Measurements from ENCODE around the gene GNG5.
"Not testable (repeated sequence)": the region's sequence is repeated elsewhere in the genome, so short reads cannot be mapped to it uniquely, and the experiment has no call there.

Gene GNG5

GRCh38 chr1:84506002-84506728 lies at the start of gene GNG5, which contains the start of gene SPATA1:
Gene GNG5 (minus strand): TSS chr1:84506581. CDS start chr1:84506091, 490 bp downstream.
Gene SPATA1 (plus strand): TSS chr1:84506386. CDS start chr1:84516360, 9,974 bp downstream.
- peak; percentile 92 for DNase-seq (ENCODE audit: low spot score)

DNA sequence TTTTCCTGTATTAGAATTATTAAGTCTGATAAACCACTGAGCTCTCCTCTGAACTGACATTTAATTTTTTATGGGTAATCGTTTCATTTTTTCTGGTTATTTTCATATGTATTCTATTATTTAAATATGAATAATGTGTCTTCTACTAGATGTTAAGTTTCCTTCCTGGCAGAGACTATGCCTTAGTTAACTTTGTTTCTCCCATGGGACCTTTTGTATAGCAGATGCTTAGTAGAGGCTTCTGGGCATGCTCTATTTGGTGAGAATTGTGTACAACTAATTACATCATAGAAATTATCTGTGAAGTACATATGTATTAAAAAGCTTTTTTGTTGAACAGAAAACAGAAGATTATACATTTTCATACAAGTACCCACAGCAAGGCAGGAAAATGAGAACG lies 44.4 kb upstream of the GNG5 start:
- no peak for DNase-seq (ENCODE audit: low spot score)

DNA sequence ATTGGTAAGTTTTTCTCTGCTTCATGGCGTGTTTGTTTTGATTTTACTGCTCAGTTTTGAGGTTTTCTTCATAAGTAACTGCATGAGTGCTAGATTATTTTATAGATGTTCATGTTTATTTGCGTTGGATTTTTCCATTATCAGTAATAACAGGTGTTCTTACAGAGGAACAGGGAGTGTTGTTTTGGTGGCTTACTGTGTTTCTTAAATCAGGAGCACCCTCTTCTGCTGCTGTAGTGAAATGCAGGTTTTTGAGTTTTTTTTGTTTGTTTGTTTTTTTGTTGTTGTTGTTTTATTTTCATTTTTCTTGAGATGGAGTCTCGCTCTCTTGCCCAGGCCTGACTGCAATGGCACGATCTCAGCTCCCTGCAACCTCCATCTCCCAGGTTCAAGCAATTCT lies 35.3 kb upstream of the GNG5 start:
- no peak for DNase-seq (ENCODE audit: low spot score)

DNA sequence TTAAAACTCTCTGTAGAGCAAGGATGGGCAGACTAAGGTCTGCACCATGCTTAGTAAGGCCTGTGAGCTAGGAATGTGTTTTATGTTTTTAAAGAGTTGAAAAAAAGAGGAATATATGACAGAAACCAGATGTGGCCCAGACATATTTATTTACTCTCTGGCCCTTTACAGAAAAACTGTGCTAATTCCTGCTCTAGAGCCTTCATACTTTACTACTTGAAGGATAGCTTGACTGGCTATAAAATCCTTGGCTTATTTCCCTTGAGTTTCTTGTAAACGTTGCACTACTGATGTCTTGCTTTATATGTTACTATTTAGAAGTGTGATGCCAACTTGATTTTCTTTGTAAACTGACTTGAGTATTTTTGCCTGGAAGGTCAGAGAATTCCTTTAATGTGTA lies 34.4 kb upstream of the GNG5 start:
- no peak for DNase-seq (ENCODE audit: low spot score)

DNA sequence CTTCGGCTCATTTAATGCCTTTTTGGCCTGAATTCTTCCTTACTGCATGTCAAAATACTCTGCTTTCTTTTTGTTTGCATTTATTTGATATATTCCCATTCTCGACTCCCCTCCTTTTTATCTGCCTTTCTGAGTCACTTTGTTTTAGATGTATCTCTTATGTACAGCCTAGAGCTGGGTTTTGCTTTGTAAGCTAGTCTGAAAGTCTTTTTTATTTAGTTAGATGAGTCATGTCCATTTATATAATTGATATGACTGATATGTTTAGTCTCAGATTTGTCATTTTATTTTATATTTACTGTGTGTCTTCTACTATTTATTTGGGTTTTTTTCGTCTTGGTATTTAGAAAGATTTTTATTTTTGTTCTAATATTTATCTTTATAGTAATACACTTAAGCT lies 33.6 kb upstream of the GNG5 start:
- DNase-seq (ENCODE audit: low spot score), result no peak

DNA sequence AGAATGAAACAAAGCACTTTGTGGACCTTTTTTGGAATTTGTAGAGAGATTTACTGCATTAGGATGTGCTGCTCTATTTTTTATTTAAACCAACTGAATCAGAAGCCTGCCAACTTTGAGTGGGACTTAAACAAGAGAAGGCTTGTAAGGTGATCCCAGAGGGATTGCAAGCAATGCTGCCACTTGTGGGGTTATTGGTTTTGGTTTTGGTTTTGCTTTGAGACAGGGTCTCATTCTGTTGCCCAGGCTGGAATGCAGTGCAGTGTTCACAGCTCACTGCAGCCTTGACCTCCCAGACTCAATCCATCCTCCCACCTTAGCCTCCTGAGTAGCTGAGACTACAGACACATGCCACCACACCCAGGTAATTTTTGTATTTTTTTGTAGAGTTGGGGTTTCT lies 32.2 kb upstream of the GNG5 start:
- DNase-seq (ENCODE audit: low spot score), result no peak

DNA sequence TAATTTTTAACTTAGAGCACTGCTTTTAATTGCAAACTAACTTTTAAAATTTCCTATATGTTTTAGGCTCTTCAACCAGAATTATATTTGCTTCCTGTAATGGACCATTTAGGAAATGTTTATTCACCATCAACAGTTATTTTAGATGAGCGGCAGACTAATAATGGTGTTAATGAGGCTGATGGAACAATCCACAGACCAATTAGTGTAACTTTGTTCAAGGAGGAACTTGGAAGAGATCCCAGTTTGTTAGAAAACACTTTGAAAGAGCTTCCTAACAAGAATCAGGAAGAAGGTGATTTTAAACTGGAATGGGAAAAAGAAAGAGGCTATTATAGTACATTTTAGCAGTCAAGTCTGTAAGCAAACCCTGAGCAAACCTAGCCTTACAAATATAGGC lies 19.4 kb upstream of the GNG5 start:
- DNase-seq (ENCODE audit: low spot score), result no peak

DNA sequence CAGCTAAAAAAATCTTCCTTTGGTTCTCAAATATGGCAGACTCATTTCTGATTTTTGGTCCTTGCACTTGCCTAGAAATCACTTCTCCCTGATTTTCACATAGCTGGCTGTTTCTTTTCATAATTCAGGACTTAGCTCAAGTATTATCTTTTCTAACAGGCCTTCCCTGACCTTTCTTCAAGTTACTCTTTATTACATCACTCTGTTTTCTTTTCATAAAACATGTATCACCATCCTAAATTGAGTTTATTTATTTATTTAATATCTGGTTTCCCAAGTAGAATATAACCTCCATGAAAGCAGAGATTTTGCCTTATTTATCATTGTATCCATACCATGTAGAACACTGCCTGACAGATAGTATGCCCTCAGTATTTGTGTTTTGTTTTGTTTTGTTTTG lies 18.2 kb upstream of the GNG5 start:
- DNase-seq (ENCODE audit: low spot score), result no peak

DNA sequence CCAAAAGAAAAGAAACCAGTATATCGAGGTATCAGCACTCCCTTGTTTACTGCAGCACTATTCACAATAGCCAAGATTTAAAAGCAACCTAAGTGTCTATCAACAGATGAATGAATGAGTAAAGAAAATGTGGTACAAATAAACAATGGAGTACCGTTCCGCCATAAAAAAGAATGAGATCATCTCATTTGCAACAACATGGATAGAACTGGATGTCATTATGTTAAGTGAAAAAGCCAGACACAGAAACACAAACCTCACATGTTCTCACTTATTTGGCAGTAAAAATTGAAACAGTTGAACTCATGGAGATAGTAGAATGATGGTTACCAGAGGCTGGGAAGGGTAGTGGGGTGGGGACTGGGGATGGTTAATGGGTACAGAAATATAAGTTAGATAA lies 4.3 kb upstream of the GNG5 start:
- DNase-seq (ENCODE audit: low spot score), result no peak

DNA sequence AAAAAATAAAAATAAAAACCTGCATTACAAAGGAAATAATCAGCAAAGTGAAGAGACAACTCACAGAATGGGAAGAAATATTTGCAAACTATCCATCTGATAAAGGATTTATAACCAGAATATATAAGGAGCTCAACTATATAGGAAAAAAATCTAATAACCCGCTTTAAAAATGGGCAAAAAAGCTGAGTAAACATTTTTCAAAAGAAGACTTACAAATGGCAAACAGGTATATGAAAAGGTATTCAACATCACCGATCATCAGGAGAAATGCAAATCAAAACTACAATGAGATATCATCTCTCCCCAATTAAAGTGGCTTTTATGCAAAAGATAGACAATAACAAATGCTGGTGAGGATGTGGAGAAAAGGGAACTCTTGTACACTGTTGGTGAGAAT lies 3.8 kb upstream of the GNG5 start:
- DNase-seq (ENCODE audit: low spot score), result no peak

DNA sequence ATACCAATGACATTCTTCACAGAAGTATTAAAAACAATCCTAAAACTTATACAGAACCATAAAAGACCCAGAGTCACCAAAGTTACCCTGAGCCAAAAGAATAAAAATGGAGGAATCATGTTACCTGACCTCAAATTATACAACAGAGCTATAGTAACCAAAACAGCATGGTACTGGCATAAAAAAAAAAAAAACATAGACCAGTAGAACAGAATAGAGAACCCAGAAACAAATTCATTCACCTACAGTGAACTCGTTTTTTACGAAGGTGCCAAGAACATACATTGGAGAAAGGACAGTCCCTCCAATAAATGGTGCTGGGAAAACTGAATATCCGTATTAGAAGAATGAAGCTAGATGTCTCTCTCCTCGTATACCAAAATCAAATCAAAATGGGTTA lies 2.6 kb upstream of the GNG5 start:
- no peak for DNase-seq (ENCODE audit: low spot score)

GRCh38 chr1:84508510-84508909 lies 2.1 kb upstream of the GNG5 start:
- DNase-seq (ENCODE audit: low spot score), result no peak

DNA sequence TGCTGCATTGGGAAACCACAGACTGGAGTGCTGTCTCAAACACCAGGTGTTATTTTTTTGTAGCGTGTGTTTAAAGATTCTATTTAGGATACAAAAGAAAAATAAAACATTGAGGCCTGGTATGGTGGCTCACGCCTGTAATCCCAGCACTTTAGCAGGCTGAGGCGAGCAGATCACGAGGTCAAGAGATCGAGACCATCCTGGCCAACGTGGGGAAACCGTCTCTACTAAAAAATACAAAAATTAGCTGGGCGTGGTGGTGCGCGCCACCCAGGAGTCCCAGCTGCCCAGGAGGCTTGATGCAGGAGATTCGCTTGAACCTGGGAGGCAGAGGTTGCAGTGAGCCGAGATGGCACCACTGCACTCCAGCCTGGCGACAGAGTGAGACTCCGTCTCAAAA lies 1.5 kb upstream of the GNG5 start:
- not testable (repeated sequence) for DNase-seq (ENCODE audit: low spot score)

DNA sequence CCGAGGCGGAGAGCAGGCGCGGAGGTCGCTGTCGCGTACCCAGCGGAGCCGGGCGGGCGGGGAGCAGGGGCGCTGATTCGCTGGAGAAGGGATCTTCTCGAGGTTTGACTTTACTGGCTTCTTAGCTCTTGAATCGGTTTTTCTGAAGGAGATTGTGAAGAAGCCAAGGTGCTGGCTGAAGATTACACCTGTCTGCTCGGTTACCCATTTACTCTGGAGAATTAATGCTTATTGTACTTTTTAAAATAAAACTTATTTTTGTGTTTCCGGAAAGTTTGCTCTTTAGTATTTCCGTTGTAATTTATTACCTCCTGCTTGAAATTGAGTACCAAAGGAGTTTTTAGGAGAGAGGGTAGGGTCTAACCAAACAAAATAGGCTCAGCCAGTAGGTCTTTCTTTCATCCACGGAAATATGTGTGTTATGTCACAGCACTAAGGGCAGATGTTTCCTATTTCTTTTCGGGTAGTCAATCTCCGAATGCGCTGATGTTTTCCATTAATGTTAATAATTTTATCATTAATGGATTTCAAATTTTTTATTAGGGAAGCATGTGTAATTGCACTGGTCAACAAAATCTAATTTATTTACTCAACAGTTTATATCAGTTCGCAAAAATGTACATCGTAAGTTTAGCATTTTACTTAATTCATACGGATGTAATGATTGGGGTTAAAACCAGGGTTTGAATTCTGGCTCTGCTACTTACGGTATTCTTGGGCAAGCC lies 510 bp upstream of the GNG5 start:
- DNase-seq (ENCODE audit: low spot score), result no peak

DNA sequence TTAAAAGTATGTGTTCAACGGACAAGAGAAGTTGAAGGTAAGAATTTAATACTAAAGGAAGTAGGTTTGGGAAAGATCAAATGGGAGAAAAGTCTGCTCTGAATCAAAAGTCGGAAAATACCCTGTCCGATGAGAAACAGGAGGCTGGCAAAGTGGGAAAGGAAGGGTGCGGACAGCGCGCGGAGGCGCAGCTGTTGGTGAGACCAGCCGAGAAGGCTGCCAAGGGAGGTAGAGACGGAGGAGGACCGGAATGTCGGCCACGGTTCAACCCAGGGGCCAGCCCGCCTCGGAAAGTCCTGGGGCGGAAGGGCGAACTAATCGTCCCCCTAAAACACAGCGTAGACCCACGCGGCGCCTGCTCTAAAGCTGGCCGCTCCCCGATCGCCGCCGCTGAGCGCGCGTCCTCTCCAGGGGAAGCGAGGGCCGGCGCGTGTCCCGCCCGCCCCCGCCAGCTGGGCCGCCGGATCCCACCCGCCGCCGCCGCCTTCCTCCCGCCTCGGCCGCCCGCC lies 834 bp downstream of the GNG5 start:
- peak; percentile 26 for DNase-seq (ENCODE audit: low spot score)

GRCh38 chr1:84504580-84505492 lies 1.5 kb downstream of the GNG5 start:
- peak; percentile 12 for DNase-seq (ENCODE audit: low spot score)

DNA sequence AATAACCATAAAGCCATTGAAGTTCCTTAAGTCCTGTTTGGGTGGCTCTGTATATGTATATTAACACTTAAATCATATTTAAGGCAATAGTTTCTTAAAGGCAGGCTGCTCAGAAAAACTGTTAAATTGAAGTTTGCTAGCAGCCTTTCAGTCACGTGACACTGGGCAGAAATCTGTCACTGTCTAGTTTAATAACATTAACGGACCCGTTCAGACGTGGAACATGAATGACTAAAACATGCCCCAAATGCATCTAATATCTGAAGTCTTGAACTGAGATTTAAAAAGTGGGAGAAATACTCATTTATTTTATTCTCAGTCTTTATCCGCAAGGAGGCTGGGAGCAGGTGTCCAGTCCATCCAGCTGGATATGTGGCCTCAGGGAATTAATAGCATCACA lies 3.5 kb downstream of the GNG5 start:
- DNase-seq (ENCODE audit: low spot score), result no peak

DNA sequence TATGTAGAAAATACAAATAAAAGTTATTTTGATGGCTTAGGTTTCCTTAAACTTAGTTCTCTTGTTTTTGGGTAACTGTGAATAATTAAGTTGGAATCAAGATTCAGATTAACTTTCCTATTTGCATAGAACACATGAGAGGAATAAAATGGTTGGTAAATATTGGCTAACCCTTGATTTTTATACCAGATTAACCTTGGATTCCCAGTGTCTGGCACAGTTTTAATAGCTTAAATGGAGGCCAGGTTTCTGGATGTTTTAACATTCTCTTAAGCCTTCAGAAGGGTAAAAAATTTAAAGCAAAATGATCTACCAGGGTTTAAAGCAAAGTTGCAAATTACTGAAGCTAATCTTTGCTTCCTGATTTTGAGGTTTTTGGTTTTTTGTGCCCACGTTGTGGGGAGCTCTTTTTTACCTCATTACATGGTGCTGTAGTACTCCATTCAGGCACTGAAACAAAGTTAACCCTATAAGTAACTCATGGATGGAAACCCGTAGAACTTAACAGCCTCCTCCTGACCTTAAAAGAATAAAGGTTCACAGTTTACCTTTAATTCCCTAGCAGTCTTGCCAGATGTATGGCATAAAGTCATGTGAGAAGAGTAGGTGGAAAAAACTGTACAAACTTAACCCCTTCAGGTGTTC lies 8.6 kb downstream of the GNG5 start:
- DNase-seq (ENCODE audit: low spot score), result no peak

DNA sequence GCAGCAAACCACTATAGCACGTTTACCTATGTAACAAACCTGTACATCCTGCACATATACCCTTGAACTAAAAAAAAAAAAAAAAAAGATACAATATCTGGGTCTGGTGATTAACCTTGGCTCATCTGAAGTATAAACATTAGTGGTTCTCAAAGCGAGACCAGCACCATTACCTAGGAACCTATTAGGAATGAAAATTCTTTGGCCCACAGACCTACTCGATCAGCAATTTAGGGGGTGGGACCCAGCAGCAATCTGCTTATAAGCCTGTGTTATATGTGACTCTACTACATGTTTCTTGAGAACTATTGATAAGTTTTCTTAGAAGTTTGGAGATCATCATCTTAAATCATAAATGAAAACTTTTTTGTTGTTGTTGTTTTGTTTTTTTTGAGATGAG lies 9.9 kb downstream of the GNG5 start:
- DNase-seq (ENCODE audit: low spot score), result no peak

DNA sequence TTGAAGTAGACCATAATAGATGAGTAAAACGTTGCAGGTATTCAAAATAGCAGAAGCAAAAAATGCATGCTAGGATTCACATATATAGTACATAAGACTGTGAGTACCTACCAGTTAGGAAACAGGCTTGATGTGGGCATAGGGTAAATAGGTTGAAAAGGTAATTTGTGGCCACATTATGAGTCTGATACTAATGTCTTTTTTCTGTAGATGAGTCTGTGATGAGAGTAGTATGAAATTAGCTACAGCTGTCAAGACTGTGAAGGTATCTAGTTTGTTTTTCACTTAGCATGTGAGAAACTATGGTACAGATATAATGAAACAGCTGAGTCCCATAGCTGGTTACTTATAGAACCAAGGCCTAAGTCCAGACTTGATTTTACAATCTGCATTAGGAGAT lies 12.6 kb downstream of the GNG5 start:
- DNase-seq (ENCODE audit: low spot score), result no peak

DNA sequence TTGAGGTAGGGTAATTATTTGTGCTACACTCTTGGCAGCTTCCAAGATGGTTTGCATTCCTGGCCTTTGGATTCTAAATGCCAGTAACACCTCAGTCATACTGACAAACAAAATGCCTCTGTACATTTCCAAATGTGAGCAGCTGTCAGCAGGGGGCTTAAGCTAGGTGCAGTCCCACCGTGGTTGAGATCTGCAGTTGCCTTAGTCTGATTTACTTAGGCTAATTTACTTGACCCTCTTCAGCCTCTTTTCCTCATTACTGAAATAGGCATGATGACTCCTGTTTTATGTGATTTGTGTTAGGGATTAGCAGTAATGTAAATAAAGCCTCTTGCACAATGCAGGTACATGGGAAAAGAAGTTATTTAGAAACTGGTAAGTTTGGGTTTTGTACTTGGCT lies 13.7 kb downstream of the GNG5 start:
- no peak for DNase-seq (ENCODE audit: low spot score)

- DNase-seq (ENCODE audit: low spot score), result no peak
These were observed 16.6 kb downstream of the GNG5 start for GRCh38 chr1:84489766-84490165.

All from cerebellar cortex (tissue), 1 donor.